ENCODE results near the gene ARFGAP1. TPM values are rescaled to one million over a fixed set of nuclear protein-coding genes. Genes with fewer than 3 reads are reported as not detected.

ARFGAP1 gene
- total RNA-seq, 1 experiment from 2014 or later: 127 TPM

GRCh38 chr20:63265891-63266515 is 6.6 kb upstream of the ARFGAP1 start:
- no peak for DNase-seq
- Mint-ChIP-seq H3K27ac (ENCODE audit: unreplicated experiment) (no peak overlapping the region), H3K36me3 (ENCODE audit: insufficient read depth, unreplicated experiment) (no peaks in the 10 kb centered on the region), H3K9me3 (ENCODE audit: low read depth, unreplicated experiment) (no peaks in the 10 kb centered on the region), H3K4me1 (ENCODE audit: low read depth, unreplicated experiment) (no peaks in the 10 kb centered on the region), H3K4me3 (ENCODE audit: low read depth, unreplicated experiment) (no peak overlapping the region), H3K27me3 (ENCODE audit: unreplicated experiment) (peaks cover 80% of the 10 kb centered on the region)
- intact Hi-C loops (cut with micrococcal nuclease; ENCODE audit: unreplicated experiment): no loop called here
- CTCF ChIA-PET: interaction anchor here (1.2 kb wide), 1 partner anchor 42 kb away, joined by 4 read pairs; no protein-coding TSS in a partner anchor
- BruUV-seq (replicated peaks): no TSS peak
- TF ChIP-seq CTCF (IDR thresholded peaks at IDR 0.05; ENCODE audit: unreplicated experiment): no peak

DNA sequence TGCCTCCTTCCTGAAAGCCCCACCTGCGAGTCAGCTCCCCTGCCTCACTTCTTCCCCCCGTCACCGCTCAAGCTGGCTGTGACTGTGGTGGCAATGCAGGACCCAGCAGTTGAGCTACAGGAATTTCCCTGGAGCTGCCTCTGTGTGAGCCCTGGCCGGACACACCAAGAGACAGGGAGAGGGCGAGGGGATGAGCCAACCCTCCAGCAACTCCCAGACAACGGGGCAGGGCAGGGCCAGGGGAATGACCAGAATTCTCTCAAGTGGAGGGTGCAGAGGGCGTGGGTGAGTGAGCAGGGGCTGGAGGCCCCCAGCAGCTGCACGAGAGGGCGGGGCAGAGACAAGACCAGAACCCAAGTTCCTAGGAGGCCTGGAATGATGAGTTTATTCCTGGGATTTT is 4.9 kb upstream of the ARFGAP1 start:
- H3K4me3 Mint-ChIP-seq (ENCODE audit: low read depth, unreplicated experiment): no peak overlapping the region
- no peaks in the 10 kb centered on the region for H3K9me3 Mint-ChIP-seq (ENCODE audit: low read depth, unreplicated experiment)
- H3K27me3 Mint-ChIP-seq (ENCODE audit: unreplicated experiment): peaks cover 63% of the 10 kb centered on the region
- BruUV-seq (replicated peaks): no TSS peak
- no peak for TF ChIP-seq CTCF (IDR thresholded peaks at IDR 0.05; ENCODE audit: unreplicated experiment)
- peaks cover 16% of the 10 kb centered on the region for H3K36me3 Mint-ChIP-seq (ENCODE audit: insufficient read depth, unreplicated experiment)
- intact Hi-C loops (cut with micrococcal nuclease; ENCODE audit: unreplicated experiment): no loop called here
- H3K4me1 Mint-ChIP-seq (ENCODE audit: low read depth, unreplicated experiment): peaks cover 8% of the 10 kb centered on the region
- H3K27ac Mint-ChIP-seq (ENCODE audit: unreplicated experiment): no peak overlapping the region
- CTCF ChIA-PET: interaction anchor here (0.6 kb wide), 1 partner anchor 458 kb away, joined by 3 read pairs; no protein-coding TSS in a partner anchor
- no peak for DNase-seq

DNA sequence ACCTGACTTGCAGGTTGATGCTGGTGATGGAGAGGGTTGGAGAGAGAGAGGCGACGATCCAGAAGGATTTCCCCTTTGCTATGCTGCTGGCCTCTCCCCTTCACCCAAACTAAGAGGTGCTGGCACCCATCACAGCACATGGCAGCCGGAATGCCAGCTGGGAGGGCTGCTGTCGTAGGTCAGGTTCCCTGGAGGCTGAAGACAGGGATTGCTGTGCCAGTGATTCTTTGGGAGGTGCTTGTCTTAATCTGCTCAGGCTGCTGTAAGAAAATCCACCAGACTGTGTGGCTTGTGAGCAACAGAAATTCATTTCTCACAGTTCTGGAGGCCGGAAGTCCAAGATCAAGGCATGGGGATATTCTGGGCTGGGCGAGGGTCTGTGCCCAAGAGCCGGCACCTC is 4.4 kb upstream of the ARFGAP1 start:
- Mint-ChIP-seq H3K9me3 (ENCODE audit: low read depth, unreplicated experiment) (no peaks in the 10 kb centered on the region), H3K4me1 (ENCODE audit: low read depth, unreplicated experiment) (peaks cover 8% of the 10 kb centered on the region), H3K27me3 (ENCODE audit: unreplicated experiment) (peaks cover 57% of the 10 kb centered on the region), H3K36me3 (ENCODE audit: insufficient read depth, unreplicated experiment) (peaks cover 22% of the 10 kb centered on the region), H3K27ac (ENCODE audit: unreplicated experiment) (no peak overlapping the region), H3K4me3 (ENCODE audit: low read depth, unreplicated experiment) (no peak overlapping the region)
- CTCF ChIA-PET: interaction anchor here (0.6 to 1.3 kb wide), 2 partner anchors 15 to 457 kb away, joined by 3 read pairs; no protein-coding TSS in a partner anchor
- DNase-seq: no peak
- TF ChIP-seq CTCF (IDR thresholded peaks at IDR 0.05; ENCODE audit: unreplicated experiment): no peak
- no TSS peak for BruUV-seq (replicated peaks)
- intact Hi-C loops (cut with micrococcal nuclease; ENCODE audit: unreplicated experiment): no loop called here

GRCh38 chr20:63268671-63269439 is 3.8 kb upstream of the ARFGAP1 start:
- no TSS peak for BruUV-seq (replicated peaks)
- H3K36me3 Mint-ChIP-seq (ENCODE audit: insufficient read depth, unreplicated experiment): peaks cover 28% of the 10 kb centered on the region
- no peak for DNase-seq

More at GRCh38 chr20:63268671-63269439, 3.8 kb upstream of the ARFGAP1 start:
- Mint-ChIP-seq H3K27me3 (ENCODE audit: unreplicated experiment) (peaks cover 51% of the 10 kb centered on the region), H3K27ac (ENCODE audit: unreplicated experiment) (no peak overlapping the region), H3K9me3 (ENCODE audit: low read depth, unreplicated experiment) (no peaks in the 10 kb centered on the region), H3K4me1 (ENCODE audit: low read depth, unreplicated experiment) (peaks cover 13% of the 10 kb centered on the region), H3K4me3 (ENCODE audit: low read depth, unreplicated experiment) (no peak overlapping the region)
- intact Hi-C loops (cut with micrococcal nuclease; ENCODE audit: unreplicated experiment): no loop called here
- TF ChIP-seq CTCF (IDR thresholded peaks at IDR 0.05; ENCODE audit: unreplicated experiment): no peak
- CTCF ChIA-PET: interaction anchor here (1.3 kb wide), 1 partner anchor 16 kb away, joined by 3 read pairs; no protein-coding TSS in a partner anchor

Data from Calu3 (cell line).